A673 (cell line): ENCODE data around the gene FAM50A. TPM values are rescaled to one million over a fixed set of nuclear protein-coding genes. Genes with fewer than 3 reads are reported as not detected.

Source experiments
- microRNA-seq: library from miRNA; unstranded; fragments of <30 nt; microRNA quantifications from one replicate; pipeline ENCODE4 v1.2.0, GENCODE V29; 2021
- total RNA-seq: library from RNA; stranded (reverse); gene quantifications from 2 replicates; pipeline ENCODE4 v1.2.3, GENCODE V29; 2021

FAM50A gene
- total RNA-seq, 1 experiment from 2014 or later: 83.7 TPM

Small RNA genes within 50 kb of the gene (microRNA-seq; reads per million reads assigned to microRNA genes)
- gene MIR6858: 4.0 reads per million, percentile 11 among the genes with 10 or more reads in this experiment

Other genes starting within 250 kb of the FAM50A start
- gene OPN1MW2, start 224.4 kb upstream of the FAM50A start, total RNA-seq: not detected in 2 replicates
- not detected in 2 replicates for gene OPN1MW3, start 186.6 kb upstream of the FAM50A start, total RNA-seq
- gene TEX28, start 149.0 kb upstream of the FAM50A start, total RNA-seq: not detected in 2 replicates
- gene TKTL1, start 148.3 kb upstream of the FAM50A start, total RNA-seq: not detected in 2 replicates
- 1,123 and 1,210 TPM in 2 replicates for gene FLNA, start 69.5 kb upstream of the FAM50A start, total RNA-seq
- gene EMD, start 64.8 kb upstream of the FAM50A start, total RNA-seq: 79.6 and 84.7 TPM in 2 replicates
- gene RPL10, start 45.8 kb upstream of the FAM50A start, total RNA-seq: 2,429 and 2,445 TPM in 2 replicates
- 6.8 and 8.3 TPM in 2 replicates for gene DNASE1L1, start 34.9 kb upstream of the FAM50A start, total RNA-seq
- 41.8 and 55.8 TPM in 2 replicates for gene TAFAZZIN, start 32.6 kb upstream of the FAM50A start, total RNA-seq
- gene ATP6AP1, start 15.5 kb upstream of the FAM50A start, total RNA-seq: 77.1 and 77.5 TPM in 2 replicates
- 137 and 139 TPM in 2 replicates for gene GDI1, start 7.0 kb upstream of the FAM50A start, total RNA-seq
- 49.8 and 54.6 TPM in 2 replicates for gene PLXNA3, start 14.1 kb downstream of the FAM50A start, total RNA-seq
- 30.4 and 34.6 TPM in 2 replicates for gene LAGE3, start 35.1 kb downstream of the FAM50A start, total RNA-seq
- gene UBL4A, start 42.5 kb downstream of the FAM50A start, total RNA-seq: 30.4 and 31.4 TPM in 2 replicates
- 8.1 and 9.7 TPM in 2 replicates for gene SLC10A3, start 46.5 kb downstream of the FAM50A start, total RNA-seq
- 35.8 and 38.5 TPM in 2 replicates for gene FAM3A, start 72.1 kb downstream of the FAM50A start, total RNA-seq
- 190 and 203 TPM in 2 replicates for gene G6PD, start 102.7 kb downstream of the FAM50A start, total RNA-seq
- gene IKBKG, start 103.5 kb downstream of the FAM50A start, total RNA-seq: 28.0 and 30.4 TPM in 2 replicates
- not detected in 2 replicates for gene CTAG1A, start 141.0 kb downstream of the FAM50A start, total RNA-seq
- gene CTAG1B, start 175.1 kb downstream of the FAM50A start, total RNA-seq: not detected in 2 replicates
- not detected in 2 replicates for gene CTAG2, start 209.4 kb downstream of the FAM50A start, total RNA-seq